HG02678 (cell line): ENCODE measurements around the gene NCAPD2.
"Not testable (repeated sequence)": the region's sequence is repeated elsewhere in the genome, so short reads cannot be mapped to it uniquely, and the experiment has no call there.

Source experiments
- ATAC-seq: cut with Tn5 transposase; IDR thresholded peaks from one replicate; pipeline ENCODE4 v1.9.1; 2021; ENCODE audit warnings: mild to moderate bottlenecking, moderate library complexity; ENCODE audit not compliant: unreplicated experiment

The NCAPD2 gene

DNA sequence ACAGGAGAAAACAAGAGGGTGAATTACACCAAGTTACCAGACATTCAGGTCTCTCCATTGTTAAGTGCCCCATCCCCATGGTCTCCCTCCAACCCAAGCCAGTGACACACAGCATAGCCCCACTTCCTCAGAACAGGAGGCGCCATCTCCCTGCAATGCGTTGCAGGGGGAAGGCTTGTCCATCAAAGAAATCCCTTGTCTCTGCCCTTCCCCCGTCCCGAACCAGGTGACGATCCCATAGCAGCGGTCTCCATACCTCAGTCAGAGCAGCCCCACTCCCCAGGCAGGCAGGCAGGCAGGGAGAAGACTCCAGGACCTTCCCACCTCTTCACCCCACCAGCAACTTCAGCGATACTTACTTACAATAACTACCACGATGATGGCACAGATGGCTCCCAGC is 29.4 kb upstream of the NCAPD2 start:
- ATAC-seq: no peak

DNA sequence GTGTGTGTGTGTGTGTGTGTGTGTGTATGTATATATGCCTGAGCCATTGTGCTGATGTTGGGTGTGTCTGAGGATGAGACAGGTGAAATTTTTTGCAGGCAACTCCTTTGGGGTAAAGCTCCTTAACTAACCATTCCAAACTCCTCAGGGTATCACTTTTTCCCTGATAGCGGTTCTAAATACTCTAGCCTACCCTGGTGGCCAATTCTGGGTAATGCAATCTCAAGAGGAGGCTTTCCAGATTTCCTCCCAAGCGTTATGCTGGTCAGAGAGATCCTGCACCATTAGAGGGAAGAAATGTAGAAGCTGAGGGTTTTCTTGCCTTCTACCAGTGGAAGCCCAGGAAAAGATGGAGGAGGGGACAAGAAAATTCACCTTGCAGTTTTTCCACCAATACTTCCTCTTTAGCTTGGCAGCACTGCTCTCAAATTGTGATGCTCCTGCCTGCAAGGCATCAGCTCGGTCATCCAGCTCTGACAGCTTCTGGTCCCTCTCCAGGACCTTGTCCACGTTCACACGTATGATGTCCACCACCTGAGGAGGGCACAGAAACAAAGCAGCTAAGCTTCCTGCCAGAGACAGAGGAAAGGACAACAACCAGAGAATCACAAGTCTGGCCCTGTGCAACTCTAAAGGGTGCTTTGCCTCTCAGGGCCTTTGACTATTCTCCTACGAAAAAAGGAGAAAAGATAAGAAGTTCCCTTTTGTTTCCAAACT is 28.3 kb upstream of the NCAPD2 start:
- no peak for ATAC-seq

DNA sequence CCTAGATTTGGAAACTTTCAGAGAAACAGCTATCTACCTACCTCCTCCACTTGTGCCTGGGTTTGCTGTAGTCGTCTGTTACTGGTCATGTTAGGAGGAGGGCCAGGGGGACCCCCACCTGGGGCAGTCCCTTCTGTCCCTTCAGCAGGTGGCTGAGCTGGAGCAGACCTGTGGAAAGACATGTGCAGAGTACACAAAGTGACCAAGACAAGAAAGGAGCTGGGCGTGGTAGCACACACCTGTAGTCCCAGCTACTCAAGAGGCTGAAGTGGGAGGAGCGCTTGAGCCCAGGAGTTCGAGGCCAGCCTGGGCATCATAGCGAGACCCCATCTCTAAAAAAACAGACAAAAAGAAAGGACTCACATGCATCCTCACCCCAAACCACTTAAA is 27.7 kb upstream of the NCAPD2 start:
- ATAC-seq: no peak

DNA sequence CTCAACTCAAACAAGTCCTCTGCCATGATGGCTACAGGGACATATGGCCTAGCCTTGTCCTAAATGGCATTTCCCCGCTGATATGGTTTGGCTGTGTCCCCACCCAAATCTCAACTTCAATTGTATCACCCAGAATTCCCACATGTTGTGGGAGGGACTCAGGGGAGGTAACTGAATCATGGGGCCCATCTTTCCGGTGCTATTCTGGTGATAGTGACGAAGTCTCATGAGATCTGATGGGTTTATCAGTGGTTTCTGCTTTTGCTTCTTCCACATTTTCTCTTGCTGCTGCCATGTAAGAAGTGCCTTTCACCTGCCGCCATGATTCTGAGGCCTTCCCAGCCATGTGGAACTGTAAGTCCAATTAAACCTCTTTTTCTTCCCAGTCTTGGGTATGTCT is 27.2 kb upstream of the NCAPD2 start:
- ATAC-seq: not testable (repeated sequence)

DNA sequence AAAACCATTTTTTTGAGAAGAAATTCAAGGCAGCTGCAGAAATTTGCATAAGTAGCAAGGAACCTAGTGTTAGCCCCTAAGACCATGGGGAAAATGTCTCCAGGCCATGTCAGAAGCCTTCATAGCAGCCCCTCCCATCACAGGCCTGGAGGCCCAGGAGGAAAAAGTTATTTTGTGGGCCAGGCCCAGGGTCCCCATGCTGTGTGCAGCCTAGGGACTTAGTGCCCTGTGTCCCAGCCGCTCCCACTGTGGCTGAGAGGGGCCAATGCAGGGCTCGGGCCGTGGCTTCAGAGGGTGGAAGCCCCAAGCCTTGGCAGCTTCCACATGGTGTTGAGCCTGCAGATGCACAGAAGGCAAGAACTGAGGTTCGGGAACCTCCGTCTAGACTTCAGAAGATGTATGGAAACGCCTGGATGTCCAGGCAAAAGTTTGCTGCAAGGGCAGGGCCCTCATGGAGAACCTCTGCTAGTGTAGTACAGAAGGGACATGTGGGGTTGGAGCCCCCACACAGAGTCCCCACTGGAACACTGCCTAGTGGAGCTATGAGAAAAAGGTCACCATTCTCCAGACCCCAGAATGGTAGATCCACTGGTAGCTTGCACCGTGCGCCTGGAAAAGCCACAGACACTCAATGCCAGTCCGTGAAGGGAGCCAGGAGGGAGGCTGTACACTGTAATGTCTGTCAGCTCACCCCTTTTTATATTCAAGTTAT is 26.2 kb upstream of the NCAPD2 start:
- not testable (repeated sequence) for ATAC-seq

DNA sequence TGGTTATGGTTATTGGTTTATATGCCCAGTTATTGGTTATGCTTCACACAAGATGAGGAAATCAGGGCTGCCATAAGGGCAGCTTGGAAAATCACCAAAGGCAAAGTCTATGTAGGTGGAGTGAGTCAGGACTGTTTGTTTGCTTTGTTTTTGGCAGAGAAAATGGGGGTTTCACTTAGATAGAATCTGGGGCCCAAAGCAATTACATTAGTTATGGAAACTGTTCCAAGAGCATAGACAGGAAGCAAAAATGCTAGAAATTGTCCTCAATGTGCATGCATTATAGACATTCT is 25.7 kb upstream of the NCAPD2 start:
- ATAC-seq: no peak

DNA sequence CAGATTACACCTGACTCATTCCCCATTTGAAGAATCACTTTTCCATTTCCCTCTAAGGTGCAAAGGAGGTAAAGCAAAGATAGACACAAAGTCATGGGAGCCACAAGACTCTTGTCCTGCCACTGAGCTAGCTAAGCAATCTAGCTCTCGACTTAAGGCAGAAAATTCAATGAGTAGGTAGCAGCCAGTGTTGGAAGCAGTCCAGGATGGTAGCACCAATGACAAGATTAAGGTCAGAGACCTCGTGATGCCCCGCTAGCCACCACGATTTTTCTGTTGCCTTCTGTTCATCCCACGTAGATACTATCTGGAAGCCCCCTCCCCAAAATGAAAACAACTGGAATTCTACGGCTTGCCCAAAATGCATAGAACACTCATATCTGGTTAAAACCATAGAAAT is 24.8 kb upstream of the NCAPD2 start:
- no peak for ATAC-seq

DNA sequence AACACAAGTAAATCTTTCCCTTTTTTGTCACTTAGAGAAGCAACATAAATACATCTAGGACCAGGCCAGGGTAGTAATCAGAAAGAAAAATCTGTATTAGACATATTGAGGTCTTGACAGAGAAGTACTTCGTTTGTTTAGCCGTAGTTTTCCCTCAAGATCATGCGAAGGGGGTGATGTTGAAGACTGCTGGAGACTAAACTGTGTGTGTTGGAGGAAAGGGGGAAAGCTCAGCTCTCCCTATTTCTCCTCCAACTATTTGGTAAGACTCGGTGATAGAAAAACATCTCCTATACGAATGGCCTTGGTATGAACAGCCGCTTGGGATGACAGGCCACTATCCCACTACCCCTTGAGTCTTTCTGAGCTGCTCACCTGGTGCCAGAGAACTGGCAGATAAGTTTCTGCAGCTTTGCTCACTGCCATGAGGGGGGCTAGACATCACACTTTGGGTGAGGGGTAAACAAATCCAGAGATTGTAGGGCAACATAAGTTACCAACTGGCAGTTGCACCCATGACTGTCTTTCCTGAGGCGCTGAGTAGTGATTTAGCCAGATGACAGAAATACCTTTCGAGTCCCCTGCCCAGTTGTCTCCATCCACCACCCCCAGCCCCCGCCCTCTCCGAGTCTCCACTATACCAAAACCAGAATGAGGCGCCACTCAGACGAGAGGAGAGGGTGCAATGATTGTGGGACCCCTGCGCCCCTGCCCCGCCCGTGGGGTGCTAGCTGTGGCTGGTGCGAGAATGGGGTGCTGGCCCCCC is 24.1 kb upstream of the NCAPD2 start:
- no peak for ATAC-seq

DNA sequence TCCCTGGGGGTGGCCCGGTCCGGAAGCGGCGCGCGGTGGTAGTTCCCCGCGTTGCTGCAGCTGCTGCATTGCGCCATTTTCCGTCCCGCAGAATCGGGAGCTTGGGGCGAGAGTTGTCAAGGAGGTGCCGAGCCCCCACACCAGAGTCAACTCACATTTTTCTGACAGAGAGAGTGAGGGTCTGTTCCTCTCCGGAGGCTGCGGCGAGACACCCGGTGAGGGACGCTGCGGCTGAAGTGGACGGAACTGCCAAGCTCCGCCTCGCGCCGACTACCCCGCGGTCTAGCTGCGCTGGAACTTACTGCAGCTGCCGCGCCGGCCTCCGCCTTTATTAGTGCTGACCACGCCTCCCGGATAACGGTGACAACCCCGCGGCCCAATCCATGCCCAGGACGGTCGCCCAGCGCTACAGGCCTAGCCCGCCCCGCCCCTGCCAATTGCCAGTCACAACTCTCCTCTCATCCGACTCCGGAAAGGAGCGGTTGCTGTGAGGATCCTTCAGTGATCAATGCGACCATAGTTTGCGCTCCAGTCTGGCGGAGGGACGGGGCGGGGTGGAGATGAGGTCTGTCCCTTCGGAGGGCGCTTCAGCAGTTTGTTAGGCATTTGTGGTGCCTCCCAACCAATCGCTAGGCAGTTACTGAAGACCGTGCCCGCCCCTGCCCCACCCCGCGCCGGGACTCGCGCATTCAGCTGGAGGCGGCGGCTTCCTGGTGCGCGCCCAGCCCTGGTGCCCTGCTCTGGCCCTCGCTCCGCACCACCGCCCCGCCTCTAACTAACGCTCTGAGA is 23.3 kb upstream of the NCAPD2 start, which contains the start of gene VAMP1:
TSS of gene VAMP1 (minus strand) at position 303 of the 789 bp plus-strand sequence. CDS start at position 157, 146 bp downstream.
- peak; percentile 89 for ATAC-seq

DNA sequence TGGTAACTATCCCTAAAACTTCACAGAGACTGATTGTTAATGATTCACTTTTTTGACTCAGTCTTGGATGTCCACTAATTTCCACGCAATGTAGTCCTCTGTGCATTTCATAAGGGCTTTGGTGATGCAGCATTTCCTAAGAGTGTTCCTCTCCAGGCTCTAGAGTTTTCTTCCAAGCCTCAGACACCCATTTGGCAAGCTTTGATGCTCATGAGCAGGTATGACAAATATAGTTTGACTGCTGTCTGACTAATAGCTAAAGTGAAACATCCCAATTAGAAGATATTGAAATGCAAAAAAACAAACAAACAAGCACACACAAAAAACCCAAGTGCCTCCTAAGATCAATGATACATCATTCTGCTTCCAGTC is 21.9 kb upstream of the NCAPD2 start:
- no peak for ATAC-seq

DNA sequence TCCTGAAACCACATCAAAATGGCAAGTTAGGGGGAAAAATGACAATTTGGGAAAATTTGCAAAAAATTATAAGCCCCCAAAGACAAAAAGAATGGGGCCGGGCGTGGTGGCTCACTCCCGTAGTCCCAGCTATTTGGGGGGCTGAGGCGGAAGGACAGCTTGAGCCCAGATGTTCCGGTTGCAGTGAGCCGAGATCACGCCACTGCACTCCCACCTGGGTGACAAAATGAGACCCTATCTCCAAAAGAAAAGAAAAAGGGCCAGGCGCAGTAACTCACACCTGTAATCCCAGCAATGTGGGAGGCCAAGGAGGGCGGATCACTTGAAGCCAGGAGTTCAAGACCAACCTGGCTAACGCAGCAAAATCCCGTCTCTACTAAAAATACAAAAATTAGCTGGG is 21.4 kb upstream of the NCAPD2 start:
- ATAC-seq: no peak

DNA sequence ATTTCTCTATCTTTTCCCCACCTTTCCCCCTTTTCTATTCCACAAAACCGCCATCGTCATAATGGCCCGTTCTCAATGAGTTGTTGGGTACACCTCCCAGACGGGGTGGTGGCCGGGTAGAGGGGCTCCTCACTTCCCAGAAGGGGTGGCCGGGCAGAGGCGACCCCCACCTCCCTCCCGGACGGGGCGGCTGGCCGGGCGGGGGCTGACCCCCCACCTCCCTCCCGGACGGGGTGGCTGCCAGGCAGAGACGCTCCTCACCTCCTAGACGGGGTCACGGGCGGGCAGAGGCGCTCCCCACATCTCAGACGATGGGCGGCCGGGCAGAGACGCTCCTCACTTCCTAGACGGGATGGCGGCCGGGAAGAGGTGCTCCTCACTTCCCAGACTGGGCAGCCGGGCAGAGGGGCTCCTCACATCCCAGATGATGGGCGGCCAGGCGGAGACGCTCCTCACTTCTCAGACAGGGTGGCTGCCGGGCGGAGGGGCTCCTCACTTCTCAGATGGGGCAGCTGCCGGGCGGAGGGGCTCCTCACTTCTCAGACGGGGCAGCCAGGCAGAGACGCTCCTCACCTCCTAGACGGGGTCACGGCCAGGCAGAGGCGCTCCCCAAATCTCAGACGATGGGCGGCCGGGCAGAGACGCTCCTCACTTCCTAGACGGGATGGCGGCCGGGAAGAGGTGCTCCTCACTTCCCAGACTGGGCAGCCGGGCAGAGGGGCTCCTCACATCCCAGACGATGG is 18.5 kb upstream of the NCAPD2 start:
- not testable (repeated sequence) for ATAC-seq

DNA sequence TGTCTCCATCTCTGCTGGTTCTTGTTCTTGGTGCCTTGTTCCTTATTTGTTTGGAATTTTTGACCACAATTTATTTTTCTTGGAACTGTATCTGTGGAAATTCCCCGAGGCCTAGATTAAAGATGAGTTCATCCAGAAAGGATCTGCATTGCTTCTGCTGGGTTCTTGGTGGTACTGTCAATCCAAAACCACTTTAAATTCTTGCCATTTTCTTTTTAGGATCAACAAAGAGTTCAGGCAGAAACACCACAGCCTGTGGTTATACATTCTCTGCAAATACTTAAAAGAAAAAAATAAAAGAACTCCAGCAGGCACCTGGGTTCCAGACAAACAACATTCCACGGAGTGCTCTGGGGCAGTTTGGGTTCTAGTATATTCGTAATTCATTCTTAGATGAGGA is 17.4 kb upstream of the NCAPD2 start:
- no peak for ATAC-seq

DNA sequence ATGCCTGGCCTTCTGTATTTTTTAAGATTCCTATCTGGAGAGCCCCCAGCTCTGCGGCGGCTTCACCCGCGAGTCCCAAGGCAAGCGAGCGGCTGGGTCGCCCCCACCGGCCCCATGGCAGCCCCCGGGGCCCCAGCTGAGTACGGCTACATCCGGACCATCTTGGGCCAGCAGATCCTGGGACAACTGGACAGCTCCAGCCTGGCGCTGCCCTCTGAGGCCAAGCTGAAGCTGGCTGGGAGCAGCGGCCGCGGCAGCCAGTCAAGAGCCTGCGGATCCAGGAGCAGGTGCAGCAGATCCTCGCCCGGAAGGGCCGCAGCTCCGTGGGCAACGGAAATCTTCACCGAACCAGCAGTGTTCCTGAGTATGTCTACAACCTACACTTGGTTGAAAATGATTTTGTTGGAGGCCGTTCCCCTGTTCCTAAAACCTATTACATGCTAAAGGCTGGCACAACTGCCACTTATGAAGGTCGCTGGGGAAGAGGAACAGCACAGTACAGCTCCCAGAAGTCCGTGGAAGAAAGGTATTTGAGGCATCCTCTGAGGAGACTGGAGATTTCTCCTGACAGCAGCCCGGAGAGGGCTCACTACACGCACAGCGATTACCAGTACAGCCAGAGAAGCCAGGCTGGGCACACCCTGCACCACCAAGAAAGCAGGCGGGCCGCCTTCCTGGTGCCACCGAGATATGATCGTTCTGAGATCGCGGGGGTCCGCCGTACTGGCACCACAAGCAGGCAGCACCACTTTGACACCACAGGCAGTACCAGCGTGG is 16.1 kb upstream of the NCAPD2 start:
- not testable (repeated sequence) for ATAC-seq

DNA sequence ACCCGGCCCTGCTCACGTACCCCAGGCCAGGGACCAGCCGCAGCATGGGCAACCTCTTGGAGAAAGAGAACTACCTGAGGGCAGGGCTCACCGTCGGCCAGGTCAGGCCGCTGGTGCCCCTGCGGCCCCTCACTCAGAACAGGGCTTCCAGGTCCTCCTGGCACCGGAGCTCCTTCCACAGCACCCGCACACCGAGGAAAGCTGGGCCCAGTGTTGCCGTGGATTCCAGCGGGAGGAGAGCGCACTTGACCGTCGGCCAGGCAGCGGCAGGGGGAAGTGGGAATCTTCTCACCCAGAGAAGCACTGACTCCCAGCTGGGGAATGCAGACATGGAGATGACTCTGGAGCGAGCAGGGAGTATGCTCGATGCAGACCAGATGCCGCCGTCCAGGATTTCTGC is 15.5 kb upstream of the NCAPD2 start:
- ATAC-seq: no peak

DNA sequence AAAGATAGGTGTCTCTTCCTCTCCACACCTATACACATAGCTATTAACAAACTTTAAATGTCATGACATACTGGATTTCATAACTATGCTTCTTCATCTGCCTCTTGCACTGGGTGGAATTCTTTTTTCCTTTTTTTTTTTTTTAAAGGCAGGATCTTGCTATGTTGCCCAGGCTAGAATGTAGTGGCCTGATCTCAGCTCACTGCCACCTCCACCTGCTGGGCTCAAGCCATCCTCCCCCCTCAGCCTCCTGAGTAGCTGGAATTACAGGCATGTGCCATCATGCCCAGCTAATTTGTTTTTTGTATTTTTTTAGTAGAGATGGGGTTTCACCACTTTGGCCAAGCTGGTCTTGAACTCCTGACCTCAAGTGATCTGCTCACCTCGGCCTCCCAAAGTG is 5.7 kb upstream of the NCAPD2 start:
- no peak for ATAC-seq

DNA sequence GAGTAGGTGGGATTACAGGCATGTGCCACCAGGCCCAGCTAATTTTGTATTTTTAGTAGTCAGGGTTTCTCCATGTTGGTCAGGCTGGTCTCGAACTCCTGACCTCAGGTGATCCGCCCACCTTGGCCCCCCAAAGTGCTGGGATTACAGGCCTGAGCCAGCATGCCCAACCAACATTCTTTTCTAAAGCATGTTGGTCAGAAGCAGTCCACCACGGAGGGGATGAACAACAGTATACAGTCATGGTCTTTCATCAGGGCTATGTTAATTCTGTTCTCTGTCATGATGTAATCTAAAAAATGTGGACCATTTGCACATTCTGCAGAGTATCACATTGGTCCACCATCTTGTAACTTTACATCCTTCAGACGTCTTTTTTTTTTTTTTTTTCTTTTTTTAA is 4.5 kb upstream of the NCAPD2 start:
- no peak for ATAC-seq

DNA sequence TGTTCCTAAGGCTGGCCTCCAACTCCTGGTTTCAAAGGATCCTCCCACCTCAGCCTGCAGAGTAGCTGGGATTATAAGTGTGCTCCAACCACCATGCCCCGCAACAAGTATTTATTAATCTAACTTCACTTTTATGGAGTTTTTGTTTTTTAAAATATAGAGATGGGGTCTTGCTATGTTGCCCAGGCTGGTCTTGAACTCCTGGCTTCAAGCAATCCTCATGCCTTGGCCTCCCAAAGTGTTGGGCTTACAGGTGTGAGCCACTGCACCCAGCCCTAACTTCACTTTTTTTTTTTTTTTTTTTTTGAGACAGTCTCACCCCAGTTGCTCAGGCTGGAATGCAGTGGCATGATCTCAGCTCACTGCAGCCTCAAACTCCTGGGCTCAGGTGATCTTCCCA is 3.2 kb upstream of the NCAPD2 start:
- not testable (repeated sequence) for ATAC-seq

DNA sequence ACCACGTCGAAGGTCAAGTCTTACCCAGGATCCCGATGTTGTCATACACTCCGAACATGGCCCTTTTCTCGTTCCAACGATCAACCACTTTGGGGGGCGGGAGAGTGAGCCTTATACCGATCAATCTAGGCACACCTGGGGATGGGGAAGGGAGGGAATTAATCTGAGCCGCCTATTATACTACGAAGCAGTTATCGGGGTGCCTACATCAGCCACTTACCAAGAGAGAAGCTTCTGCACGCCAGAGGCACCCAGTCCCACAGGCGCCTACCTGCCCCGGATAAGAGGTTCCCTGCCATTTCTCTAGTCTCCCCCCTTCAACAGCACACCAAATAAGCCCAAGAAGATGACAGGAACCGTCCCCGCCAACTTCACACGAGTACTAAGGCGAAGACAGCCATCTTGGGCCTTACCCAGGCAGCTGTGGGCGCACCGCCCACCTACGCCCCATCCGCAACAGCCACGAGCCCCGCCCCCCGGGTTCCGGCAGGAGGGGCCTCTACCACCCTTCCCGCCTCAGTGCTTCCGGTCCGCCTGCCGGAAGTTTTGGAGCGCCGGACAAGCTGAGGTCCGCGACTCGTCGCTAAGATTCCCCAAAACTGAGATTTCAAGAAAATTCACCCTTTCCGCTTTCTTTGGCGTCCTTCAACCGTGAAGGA is 935 bp upstream of the NCAPD2 start, which contains the start of gene MRPL51:
TSS of gene MRPL51 (minus strand) at position 425 of the 659 bp plus-strand sequence. CDS start at position 299, 126 bp downstream.
- ATAC-seq: peak; percentile 76
